Ovary (tissue), 9 donors: Measurements from ENCODE around the gene PNMA8C. TPM values are rescaled to one million over a fixed set of nuclear protein-coding genes. Genes with fewer than 3 reads are reported as not detected.

Experiments used
- DNase-seq, 5 donors: peaks; one replicate each; pipeline ENCODE4 v3.0.0-alpha.2; 2019 to 2020
- H3K27ac ChIP-seq, 2 donors: fragments of 200-600 bp; one replicate each; pipeline versions ENCODE4 v1.5.1 to v1.8.0; 2019 to 2022
- H3K27me3 ChIP-seq: fragments of 200-600 bp; one replicate; pipeline ENCODE4 v1.8.0; 2022
- H3K36me3 ChIP-seq: fragments of 200-600 bp; sonication (generic); one replicate; pipeline ENCODE4 v1.5.1; 2019
- H3K4me1 ChIP-seq: one replicate; pipeline ENCODE4 v1.8.1; 2013; ENCODE audit warnings: mild to moderate bottlenecking, moderate library complexity; ENCODE audit not compliant: insufficient read depth
- H3K4me3 ChIP-seq: fragments of 200-600 bp; sonication (generic); one replicate; pipeline ENCODE4 v1.5.1; 2017
- H3K9me3 ChIP-seq, 2 donors: fragments of 200-600 bp in 1 of 2; sonication (generic) in 1 of 2; one replicate each; pipeline versions ENCODE4 v1.5.1 to v1.8.1; 2013 to 2019; ENCODE audit warnings: mild to moderate bottlenecking in 1 of 2, moderate library complexity in 1 of 2
- CTCF ChIP-seq, 3 donors: fragments of 450-650 bp in 2 of 3; fragments of 200-600 bp in 1 of 3; IDR thresholded peaks; one replicate each; pipeline versions ENCODE4 v1.5.1 to v1.8.0; 2016 to 2022; ENCODE audit warnings: antibody characterized with exemption in 3 of 3, mild to moderate bottlenecking in 1 of 3
- EP300 ChIP-seq: sonication (generic); formaldehyde crosslinking; IDR thresholded peaks from one replicate; pipeline ENCODE4 v1.6.1; 2017; ENCODE audit warnings: antibody characterized with exemption
- POLR2A ChIP-seq: fragments of 450-650 bp; IDR thresholded peaks from one replicate; pipeline ENCODE4 v1.6.1; 2017; ENCODE audit warnings: antibody characterized with exemption, mild to moderate bottlenecking, moderate library complexity
- WGBS, 3 donors: extraction: QIAGEN DNeasy Blood & Tissue Kit in 1 of 3; methylation state at CpG; one replicate each; pipeline versions ENCODE4 v1.1.5 to v1.1.7; 2013 to 2017; 5-methylcytosine and 5-hydroxymethylcytosine counted together
- intact Hi-C, 4 donors: fragments of 100-400 bp; cut with DNase I; formaldehyde crosslinking; loops; one replicate each; pipeline versions ENCODE4 v1.11.0 to v1.15.1; 2022 to 2023
- polyA plus RNA-seq, 2 donors: library from polyadenylated mRNA; stranded (reverse); fragments of 200-250 nt in 1 of 2; fragments of 350-450 nt in 1 of 2; fragmentation: Illumina TruSeq in 1 of 2; extraction: RNeasy Lipid Tissue Mini Kit (QIAGEN cat#74804) in 1 of 2; gene quantifications; one replicate each; pipeline ENCODE4 v1.2.3, GENCODE V29; 2013 to 2014
- total RNA-seq, 7 donors: library from RNA; depleted of rRNA in 2 of 7; stranded (reverse); fragments of >200 nt in 2 of 7; fragmentation: NEBNext Ultra II Directional in 3 of 7; extraction: Animal tissue kit (Norgen Biotek cat#: 25700) in 3 of 7; gene quantifications; one replicate each; pipeline versions ENCODE4 v1.1.0 to v1.2.4, GENCODE V29; 2016 to 2023
- donor health status: DM: no; HTN: no; CAD: no; lungs with moderate emphysema.
- donor health status: DM: no; HTN: no; CAD: no.
- donor health status: Bipolar disorder and iron deficiency.
- donor health status: DM: yes; HTN: yes; CAD: no.
- donor health status: DM: no; HTN: no; CAD: no.
- donor health status: DM: yes; HTN: yes; CAD: no.

The PNMA8C gene
- total and polyA plus RNA-seq, 9 donors: 0.15 to 0.82 (median 0.35) TPM; not detected in 1

GRCh38 chr19:46388311-46389095 lies 40.2 kb downstream of the PNMA8C start:
- 85 to 90% (median 86%) methylated on average over 24 to 25 of the region's 25 CpGs for WGBS, 3 donors
- Histone ChIP-seq H3K9me3 (no peaks in the 10 kb centered on the region), H3K4me3 (no peak overlapping the region), H3K27me3 (no peaks in the 10 kb centered on the region), H3K36me3 (no peaks in the 10 kb centered on the region), H3K4me1 (peaks cover 2% of the 10 kb centered on the region), H3K27ac (no peak overlapping the region)
- peak in 1 of 5 donors; percentile 31 for DNase-seq
- intact Hi-C loops: no loop called here
- TF ChIP-seq POLR2A (no peak), EP300 (no peak), CTCF (IDR thresholded peaks at IDR 0.05) (no peak)

- WGBS, 3 donors: 86 to 96% (median 92%) methylated on average over 10 of the region's 10 CpGs
- H3K4me1 ChIP-seq: peaks cover 2% of the 10 kb centered on the region
- H3K27ac ChIP-seq: no peak overlapping the region
- H3K9me3 ChIP-seq: no peaks in the 10 kb centered on the region
- DNase-seq: peak in 1 of 5 donors; percentile 19
- intact Hi-C loops: no loop called here
- H3K27me3 ChIP-seq: no peaks in the 10 kb centered on the region
- TF ChIP-seq EP300 (no peak), CTCF (IDR thresholded peaks at IDR 0.05) (no peak), POLR2A (no peak)
- no peak overlapping the region for H3K4me3 ChIP-seq
- no peaks in the 10 kb centered on the region for H3K36me3 ChIP-seq
These were observed 41.0 kb downstream of the PNMA8C start for GRCh38 chr19:46387713-46388130.

DNA sequence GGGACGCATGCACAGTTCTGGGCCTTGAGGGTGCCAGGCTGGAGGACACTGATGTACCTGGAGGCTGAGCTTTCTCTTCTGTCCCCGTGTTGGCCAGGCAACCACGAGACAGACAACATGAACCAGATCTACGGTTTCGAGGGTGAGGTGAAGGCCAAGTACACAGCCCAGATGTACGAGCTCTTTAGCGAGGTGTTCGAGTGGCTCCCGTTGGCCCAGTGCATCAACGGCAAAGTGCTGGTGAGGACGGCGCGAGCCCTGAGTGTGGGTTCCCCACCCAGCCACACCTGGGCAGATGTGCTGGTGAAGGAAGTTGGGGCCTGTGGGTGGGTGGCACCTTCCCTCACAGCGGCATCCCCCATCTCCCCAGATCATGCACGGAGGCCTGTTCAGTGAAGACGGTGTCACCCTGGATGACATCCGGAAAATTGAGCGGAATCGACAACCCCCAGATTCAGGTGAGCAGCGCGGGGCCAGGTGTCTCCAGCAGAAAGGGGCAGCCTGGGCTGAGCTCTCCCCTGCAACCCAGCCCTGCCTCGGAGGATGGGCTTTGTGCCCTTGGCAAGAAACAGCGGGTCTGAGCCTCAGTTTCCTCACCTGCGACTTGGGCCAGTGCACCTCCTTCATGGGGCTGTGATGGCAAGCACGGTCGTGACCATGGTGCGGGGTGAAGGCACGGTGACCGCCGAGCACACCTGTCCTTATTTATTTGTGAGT lies 41.6 kb downstream of the PNMA8C start:
- intact Hi-C loops: no loop called here
- H3K27me3 ChIP-seq: no peaks in the 10 kb centered on the region
- H3K27ac ChIP-seq: no peak overlapping the region
- no peaks in the 10 kb centered on the region for H3K36me3 ChIP-seq
- H3K9me3 ChIP-seq: no peaks in the 10 kb centered on the region
- H3K4me3 ChIP-seq: no peak overlapping the region
- TF ChIP-seq CTCF (IDR thresholded peaks at IDR 0.05) (no peak), EP300 (no peak), POLR2A (no peak)
- H3K4me1 ChIP-seq: no peaks in the 10 kb centered on the region
- WGBS, 3 donors: 88 to 94% (median 90%) methylated on average over 30 of the region's 30 CpGs
- DNase-seq: peak in 1 of 5 donors; percentile 34

- 86 to 92% (median 92%) methylated on average over 10 of the region's 10 CpGs for WGBS, 3 donors
- TF ChIP-seq CTCF (IDR thresholded peaks at IDR 0.05): no peak
- no peak for TF ChIP-seq EP300
- peak in 2 of 5 donors; percentile 10 to 26 for DNase-seq
- H3K36me3 ChIP-seq: no peaks in the 10 kb centered on the region
- no peaks in the 10 kb centered on the region for H3K4me1 ChIP-seq
- H3K4me3 ChIP-seq: no peak overlapping the region
- H3K9me3 ChIP-seq: no peaks in the 10 kb centered on the region
- H3K27ac ChIP-seq: no peak overlapping the region
- intact Hi-C loops: no loop called here
- H3K27me3 ChIP-seq: no peaks in the 10 kb centered on the region
These were observed 42.6 kb downstream of the PNMA8C start for GRCh38 chr19:46386151-46386550.
